ENCODE results near the gene CCDC18. TPM values are rescaled to one million over a fixed set of nuclear protein-coding genes. Genes with fewer than 3 reads are reported as not detected.
"Not testable (repeated sequence)": the region's sequence is repeated elsewhere in the genome, so short reads cannot be mapped to it uniquely, and the experiment has no call there.

Gene CCDC18
- total RNA-seq, 1 experiment from 2014 or later: 18.9 TPM

DNA sequence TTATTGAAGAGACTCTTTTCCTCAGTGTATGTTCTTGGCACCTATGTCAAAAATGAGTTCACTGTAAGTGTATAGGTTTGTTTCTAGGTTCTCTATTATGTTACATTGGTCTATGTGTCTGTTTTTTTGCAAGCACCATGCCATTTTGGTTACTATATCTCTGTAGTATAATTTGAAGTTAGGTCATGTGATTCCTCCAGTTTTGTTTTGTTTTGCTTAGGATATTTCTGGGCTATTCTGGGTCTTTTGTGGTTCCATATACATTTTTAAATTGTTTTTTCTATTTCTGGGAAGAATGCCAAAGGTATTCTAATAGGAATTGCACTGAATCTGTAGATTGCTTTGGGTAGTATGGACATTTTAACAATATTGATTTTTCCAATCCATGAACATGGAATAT lies 13.5 kb upstream of the CCDC18 start:
- H3K4me3 ChIP-seq (ENCODE audit: low read length): no peak overlapping the region
- H3K4me1 ChIP-seq (ENCODE audit: insufficient read depth, low read length): no peaks in the 10 kb centered on the region; the same call in 1 of the 2 replicates
- no peaks in the 10 kb centered on the region for H3K27me3 ChIP-seq (ENCODE audit: low read length)
- POLR2A ChIA-PET (ENCODE audit: unreplicated experiment): no interaction called here
- H4K20me1 ChIP-seq (ENCODE audit: low read length): peaks cover 19% of the 10 kb centered on the region
- CTCF ChIA-PET: no interaction called here
- ATAC-seq: no peak
- H3F3A ChIP-seq (ENCODE audit: low read length, unreplicated experiment): no peaks in the 10 kb centered on the region
- no peak overlapping the region for H3K9ac ChIP-seq (ENCODE audit: low read length)
- H3K27ac ChIP-seq (ENCODE audit: low read length): no peak overlapping the region
- no peaks in the 10 kb centered on the region for H3K9me2 ChIP-seq (replicated peaks; ENCODE audit: low read length)
- no peak overlapping the region for H3K4me2 ChIP-seq (ENCODE audit: low read length)
- TF ChIP-seq EZH2 (IDR thresholded peaks at IDR 0.05; ENCODE audit: low read length, unreplicated experiment) (no peak), EZH2phosphoT487 (IDR thresholded peaks at IDR 0.05; ENCODE audit: borderline replicate concordance, low read length) (no peak)
- TF ChIP-seq, protein P1, sequence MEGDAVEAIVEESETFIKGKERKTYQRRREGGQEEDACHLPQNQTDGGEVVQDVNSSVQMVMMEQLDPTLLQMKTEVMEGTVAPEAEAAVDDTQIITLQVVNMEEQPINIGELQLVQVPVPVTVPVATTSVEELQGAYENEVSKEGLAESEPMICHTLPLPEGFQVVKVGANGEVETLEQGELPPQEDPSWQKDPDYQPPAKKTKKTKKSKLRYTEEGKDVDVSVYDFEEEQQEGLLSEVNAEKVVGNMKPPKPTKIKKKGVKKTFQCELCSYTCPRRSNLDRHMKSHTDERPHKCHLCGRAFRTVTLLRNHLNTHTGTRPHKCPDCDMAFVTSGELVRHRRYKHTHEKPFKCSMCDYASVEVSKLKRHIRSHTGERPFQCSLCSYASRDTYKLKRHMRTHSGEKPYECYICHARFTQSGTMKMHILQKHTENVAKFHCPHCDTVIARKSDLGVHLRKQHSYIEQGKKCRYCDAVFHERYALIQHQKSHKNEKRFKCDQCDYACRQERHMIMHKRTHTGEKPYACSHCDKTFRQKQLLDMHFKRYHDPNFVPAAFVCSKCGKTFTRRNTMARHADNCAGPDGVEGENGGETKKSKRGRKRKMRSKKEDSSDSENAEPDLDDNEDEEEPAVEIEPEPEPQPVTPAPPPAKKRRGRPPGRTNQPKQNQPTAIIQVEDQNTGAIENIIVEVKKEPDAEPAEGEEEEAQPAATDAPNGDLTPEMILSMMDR (conservative IDR thresholded peaks at IDR 0.05; ENCODE audit: low read depth, low read length): no peak
- DNase-seq: no peak
- H3K79me2 ChIP-seq (ENCODE audit: low read length): peaks cover 97% of the 10 kb centered on the region
- peaks cover 26% of the 10 kb centered on the region for H3K36me3 ChIP-seq (ENCODE audit: low read depth, low read length)
- intact Hi-C loops (cut with micrococcal nuclease): no loop called here
- no peak overlapping the region for H2AFZ ChIP-seq (ENCODE audit: low read length)
- no TSS peak for BruUV-seq (replicated peaks)
- H3K9me3 ChIP-seq (ENCODE audit: low read length): no peaks in the 10 kb centered on the region

DNA sequence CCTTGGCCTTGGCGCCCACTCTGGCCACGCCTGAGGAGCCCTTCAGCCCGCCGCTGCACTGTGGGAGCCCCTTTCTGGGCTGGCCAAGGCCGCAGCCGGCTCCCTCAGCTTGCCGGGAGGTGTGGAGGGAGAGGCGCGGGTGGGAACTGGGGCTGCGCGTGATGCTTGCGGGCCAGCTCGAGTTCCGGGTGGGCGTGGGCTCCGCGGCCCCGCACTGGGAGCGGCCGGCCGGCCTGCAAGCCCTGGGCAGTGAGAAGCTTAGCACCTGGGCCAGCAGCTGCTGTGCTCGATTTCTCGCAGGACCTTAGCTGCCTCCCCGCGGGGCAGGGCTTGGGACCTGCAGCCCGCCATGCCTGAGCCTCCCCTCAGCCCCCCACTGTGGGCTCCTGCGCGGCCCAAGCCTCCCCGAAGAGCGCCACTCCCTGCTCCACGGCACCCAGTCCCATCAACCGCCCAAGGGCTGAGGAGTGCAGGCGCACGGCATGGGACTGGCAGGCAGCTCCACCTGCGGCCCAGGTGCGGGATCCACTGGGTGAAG lies 10.3 kb upstream of the CCDC18 start:
- H3K9ac ChIP-seq (ENCODE audit: low read length); H3K4me2 ChIP-seq (ENCODE audit: low read length); POLR2A ChIA-PET (ENCODE audit: unreplicated experiment); BruUV-seq (replicated peaks); CTCF ChIA-PET; H3K9me2 ChIP-seq (replicated peaks; ENCODE audit: low read length); H2AFZ ChIP-seq (ENCODE audit: low read length); DNase-seq; intact Hi-C loops (cut with micrococcal nuclease); H3K4me1 ChIP-seq (ENCODE audit: insufficient read depth, low read length); ATAC-seq; H3K27me3 ChIP-seq (ENCODE audit: low read length); H3K4me3 ChIP-seq (ENCODE audit: low read length); H3K27ac ChIP-seq (ENCODE audit: low read length); H3K9me3 ChIP-seq (ENCODE audit: low read length); H3F3A ChIP-seq (ENCODE audit: low read length, unreplicated experiment): not testable (repeated sequence)
- Histone ChIP-seq H4K20me1 (ENCODE audit: low read length) (peaks cover 36% of the 10 kb centered on the region), H3K79me2 (ENCODE audit: low read length) (peaks cover 97% of the 10 kb centered on the region), H3K36me3 (ENCODE audit: low read depth, low read length) (peaks cover 31% of the 10 kb centered on the region)

DNA sequence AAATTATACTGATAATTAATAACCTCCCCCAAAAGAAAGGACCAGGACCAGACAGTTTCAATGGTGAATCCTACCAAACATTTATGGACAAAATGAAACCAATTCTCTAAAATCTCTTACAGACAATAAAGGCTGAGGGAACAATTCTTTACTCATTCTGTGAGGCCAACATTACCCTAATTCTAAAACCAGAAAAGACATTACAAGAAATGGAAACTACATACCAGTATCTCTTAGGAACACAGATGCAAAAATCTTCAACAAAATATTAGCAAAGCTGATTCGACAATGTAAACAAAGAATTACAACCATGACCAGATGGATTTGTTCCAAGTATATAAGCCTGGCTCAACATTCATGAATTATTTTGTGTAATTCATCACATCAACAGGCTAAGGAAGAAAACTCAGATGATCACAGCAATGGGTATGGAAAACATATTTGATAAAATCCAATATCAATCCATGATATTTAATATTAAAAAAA lies 8.9 kb upstream of the CCDC18 start:
- BruUV-seq (replicated peaks): no TSS peak
- no peak for DNase-seq
- CTCF ChIA-PET: no interaction called here
- peaks cover 48% of the 10 kb centered on the region for H4K20me1 ChIP-seq (ENCODE audit: low read length)
- ATAC-seq: no peak
- no peaks in the 10 kb centered on the region for H3F3A ChIP-seq (ENCODE audit: low read length, unreplicated experiment)
- H3K4me2 ChIP-seq (ENCODE audit: low read length): no peak overlapping the region
- H3K27me3 ChIP-seq (ENCODE audit: low read length): no peaks in the 10 kb centered on the region
- H3K4me1 ChIP-seq (ENCODE audit: insufficient read depth, low read length): no peaks in the 10 kb centered on the region; the same call in 1 of the 2 replicates
- peaks cover 38% of the 10 kb centered on the region for H3K36me3 ChIP-seq (ENCODE audit: low read depth, low read length)
- intact Hi-C loops (cut with micrococcal nuclease): no loop called here
- POLR2A ChIA-PET (ENCODE audit: unreplicated experiment): no interaction called here
- H3K9me2 ChIP-seq (replicated peaks; ENCODE audit: low read length): no peaks in the 10 kb centered on the region
- H3K79me2 ChIP-seq (ENCODE audit: low read length): peaks cover 96% of the 10 kb centered on the region
- H3K27ac ChIP-seq (ENCODE audit: low read length): no peak overlapping the region
- H2AFZ ChIP-seq (ENCODE audit: low read length): no peak overlapping the region
- H3K9me3 ChIP-seq (ENCODE audit: low read length): no peaks in the 10 kb centered on the region
- TF ChIP-seq, protein P1 (conservative IDR thresholded peaks at IDR 0.05; ENCODE audit: low read depth, low read length): no peak
- TF ChIP-seq EZH2 (IDR thresholded peaks at IDR 0.05; ENCODE audit: low read length, unreplicated experiment) (no peak), EZH2phosphoT487 (IDR thresholded peaks at IDR 0.05; ENCODE audit: borderline replicate concordance, low read length) (no peak)
- no peak overlapping the region for H3K4me3 ChIP-seq (ENCODE audit: low read length)
- no peak overlapping the region for H3K9ac ChIP-seq (ENCODE audit: low read length)
